ENCODE data around the gene TEAD1. TPM values are rescaled to one million over a fixed set of nuclear protein-coding genes. Genes with fewer than 3 reads are reported as not detected.

Gene TEAD1
- polyA plus RNA-seq, 1 donor from 2014 or later: 12.2 TPM

GRCh38 chr11:12808519-12808918 lies 134.3 kb downstream of the TEAD1 start:
- Histone ChIP-seq H3K4me2 (ENCODE audit: low read length) (no peak overlapping the region), H2AFZ (ENCODE audit: low read depth, low read length) (no peak overlapping the region), H3K27me3 (ENCODE audit: insufficient read depth, low read depth, low read length) (no peaks in the 10 kb centered on the region), H3K4me3 (ENCODE audit: low read length) (no peak overlapping the region), H3F3A (ENCODE audit: insufficient read depth, low read length, poor library complexity, severe bottlenecking) (no peaks in the 10 kb centered on the region), H4K20me1 (ENCODE audit: insufficient read depth) (no peaks in the 10 kb centered on the region), H3K36me3 (ENCODE audit: insufficient read depth, low read length) (no peaks in the 10 kb centered on the region), H3K27ac (ENCODE audit: low read length) (no peak overlapping the region), H3K9ac (ENCODE audit: low read length) (no peak overlapping the region), H3K9me2 (ENCODE audit: insufficient read depth, low read length) (no peaks in the 10 kb centered on the region), H3K9me3 (ENCODE audit: low read length) (no peaks in the 10 kb centered on the region), H3K79me2 (replicated peaks; ENCODE audit: insufficient read depth, low read length) (peaks cover 46% of the 10 kb centered on the region)
- TF ChIP-seq EP300 (conservative IDR thresholded peaks at IDR 0.05; ENCODE audit: poor library complexity, severe bottlenecking) (no peak), MXI1 (conservative IDR thresholded peaks at IDR 0.05; ENCODE audit: poor library complexity, severe bottlenecking) (no peak), RAD21 (conservative IDR thresholded peaks at IDR 0.05) (no peak)

DNA sequence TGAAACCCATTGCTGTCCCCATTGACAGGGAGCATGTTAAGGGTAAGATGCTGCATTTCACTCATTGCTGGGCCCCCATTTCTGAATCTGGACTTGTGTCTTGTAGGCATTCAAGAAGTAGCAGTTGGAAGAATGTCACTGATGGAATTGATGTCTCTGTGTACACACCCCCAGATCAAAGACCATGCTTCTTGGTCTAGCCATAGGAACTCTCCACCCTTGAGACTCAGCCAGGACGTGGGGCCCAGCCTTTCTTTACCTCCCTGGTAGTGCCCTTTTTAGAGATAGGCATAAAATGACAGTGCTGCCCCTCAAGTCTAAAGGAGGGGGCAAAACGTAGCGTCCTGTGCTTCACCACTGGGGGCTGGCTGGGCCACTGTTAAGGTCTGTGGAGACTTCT lies 135.1 kb downstream of the TEAD1 start:
- H3K9me2 ChIP-seq (ENCODE audit: insufficient read depth, low read length): no peaks in the 10 kb centered on the region
- H3K36me3 ChIP-seq (ENCODE audit: insufficient read depth, low read length): no peaks in the 10 kb centered on the region
- H3F3A ChIP-seq (ENCODE audit: insufficient read depth, low read length, poor library complexity, severe bottlenecking): no peaks in the 10 kb centered on the region
- H3K9ac ChIP-seq (ENCODE audit: low read length): no peak overlapping the region
- H3K9me3 ChIP-seq (ENCODE audit: low read length): no peaks in the 10 kb centered on the region
- H3K27ac ChIP-seq (ENCODE audit: low read length): no peak overlapping the region
- H4K20me1 ChIP-seq (ENCODE audit: insufficient read depth): no peaks in the 10 kb centered on the region
- no peak overlapping the region for H2AFZ ChIP-seq (ENCODE audit: low read depth, low read length)
- H3K4me3 ChIP-seq (ENCODE audit: low read length): no peak overlapping the region
- no peak overlapping the region for H3K4me2 ChIP-seq (ENCODE audit: low read length)
- TF ChIP-seq SMC3 (conservative IDR thresholded peaks at IDR 0.05; ENCODE audit: poor library complexity) (no peak), TAF1 (IDR thresholded peaks at IDR 0.05; ENCODE audit: low read depth) (no peak)
- no peaks in the 10 kb centered on the region for H3K27me3 ChIP-seq (ENCODE audit: insufficient read depth, low read depth, low read length)
- H3K79me2 ChIP-seq (replicated peaks; ENCODE audit: insufficient read depth, low read length): peaks cover 42% of the 10 kb centered on the region

- Histone ChIP-seq H2AFZ (ENCODE audit: low read depth, low read length) (no peak overlapping the region), H3K27me3 (ENCODE audit: insufficient read depth, low read depth, low read length) (no peaks in the 10 kb centered on the region), H3K4me3 (ENCODE audit: low read length) (no peak overlapping the region), H3K9me2 (ENCODE audit: insufficient read depth, low read length) (no peaks in the 10 kb centered on the region), H3K9me3 (ENCODE audit: low read length) (no peaks in the 10 kb centered on the region), H3K4me2 (ENCODE audit: low read length) (no peak overlapping the region), H3K36me3 (ENCODE audit: insufficient read depth, low read length) (no peaks in the 10 kb centered on the region), H3F3A (ENCODE audit: insufficient read depth, low read length, poor library complexity, severe bottlenecking) (no peaks in the 10 kb centered on the region), H3K79me2 (replicated peaks; ENCODE audit: insufficient read depth, low read length) (peaks cover 36% of the 10 kb centered on the region), H4K20me1 (ENCODE audit: insufficient read depth) (no peaks in the 10 kb centered on the region), H3K27ac (ENCODE audit: low read length) (no peak overlapping the region), H3K9ac (ENCODE audit: low read length) (no peak overlapping the region)
- TF ChIP-seq, protein P1, sequence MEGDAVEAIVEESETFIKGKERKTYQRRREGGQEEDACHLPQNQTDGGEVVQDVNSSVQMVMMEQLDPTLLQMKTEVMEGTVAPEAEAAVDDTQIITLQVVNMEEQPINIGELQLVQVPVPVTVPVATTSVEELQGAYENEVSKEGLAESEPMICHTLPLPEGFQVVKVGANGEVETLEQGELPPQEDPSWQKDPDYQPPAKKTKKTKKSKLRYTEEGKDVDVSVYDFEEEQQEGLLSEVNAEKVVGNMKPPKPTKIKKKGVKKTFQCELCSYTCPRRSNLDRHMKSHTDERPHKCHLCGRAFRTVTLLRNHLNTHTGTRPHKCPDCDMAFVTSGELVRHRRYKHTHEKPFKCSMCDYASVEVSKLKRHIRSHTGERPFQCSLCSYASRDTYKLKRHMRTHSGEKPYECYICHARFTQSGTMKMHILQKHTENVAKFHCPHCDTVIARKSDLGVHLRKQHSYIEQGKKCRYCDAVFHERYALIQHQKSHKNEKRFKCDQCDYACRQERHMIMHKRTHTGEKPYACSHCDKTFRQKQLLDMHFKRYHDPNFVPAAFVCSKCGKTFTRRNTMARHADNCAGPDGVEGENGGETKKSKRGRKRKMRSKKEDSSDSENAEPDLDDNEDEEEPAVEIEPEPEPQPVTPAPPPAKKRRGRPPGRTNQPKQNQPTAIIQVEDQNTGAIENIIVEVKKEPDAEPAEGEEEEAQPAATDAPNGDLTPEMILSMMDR (IDR thresholded peaks at IDR 0.05; ENCODE audit: poor library complexity, severe bottlenecking): no peak
- TF ChIP-seq SMC3 (conservative IDR thresholded peaks at IDR 0.05; ENCODE audit: poor library complexity) (no peak), REST (IDR thresholded peaks at IDR 0.05; ENCODE audit: borderline replicate concordance) (no peak), EZH2 (IDR thresholded peaks at IDR 0.05; ENCODE audit: borderline replicate concordance, insufficient read depth, low read length, poor library complexity, severe bottlenecking) (no peak), RAD21 (conservative IDR thresholded peaks at IDR 0.05) (no peak), EP300 (conservative IDR thresholded peaks at IDR 0.05; ENCODE audit: poor library complexity, severe bottlenecking) (no peak), TAF1 (IDR thresholded peaks at IDR 0.05; ENCODE audit: low read depth) (no peak), POLR2AphosphoS5 (IDR thresholded peaks at IDR 0.05) (no peak), MXI1 (conservative IDR thresholded peaks at IDR 0.05; ENCODE audit: poor library complexity, severe bottlenecking) (no peak)
These were observed 135.8 kb downstream of the TEAD1 start for GRCh38 chr11:12809864-12810567.

Measured in neural cell (in vitro differentiated cells).